Activated T-helper 9 cell treated with anti-CD3 and anti-CD28 coated beads, Interleukin-2, amount 50 U/mL, for 16 hours (primary cell): ENCODE results near the gene TBC1D1.

ENCODE experiments used
- DNase-seq: peaks from one replicate; pipeline ENCODE4 v3.0.0-alpha.2; 2020; ENCODE audit warnings: low read depth

The TBC1D1 gene

GRCh38 chr4:38149472-38149996 lies 258.6 kb downstream of the TBC1D1 start:
- no peak for DNase-seq

- no peak for DNase-seq
Observed at GRCh38 chr4:38149997-38150671, 259.2 kb downstream of the TBC1D1 start.

DNA sequence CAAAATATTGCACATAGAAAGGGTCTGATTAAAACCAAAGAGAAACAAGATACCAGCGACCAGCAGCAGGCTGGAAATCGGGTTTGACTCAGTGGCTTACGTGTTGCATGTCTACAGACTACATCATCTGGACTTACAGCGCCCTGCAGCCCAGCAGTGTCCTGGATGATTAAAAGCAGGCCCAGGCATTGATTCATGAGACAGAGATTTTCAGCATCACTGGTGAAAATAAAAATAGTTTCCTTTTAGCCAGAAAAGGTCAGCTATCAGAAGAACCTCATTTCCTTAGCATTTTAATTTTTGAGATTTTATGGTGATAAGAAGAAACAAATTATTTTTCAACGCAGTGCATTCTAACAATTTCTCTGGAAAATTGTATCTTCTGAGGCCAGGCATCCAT lies 259.9 kb downstream of the TBC1D1 start:
- DNase-seq = no peak

DNA sequence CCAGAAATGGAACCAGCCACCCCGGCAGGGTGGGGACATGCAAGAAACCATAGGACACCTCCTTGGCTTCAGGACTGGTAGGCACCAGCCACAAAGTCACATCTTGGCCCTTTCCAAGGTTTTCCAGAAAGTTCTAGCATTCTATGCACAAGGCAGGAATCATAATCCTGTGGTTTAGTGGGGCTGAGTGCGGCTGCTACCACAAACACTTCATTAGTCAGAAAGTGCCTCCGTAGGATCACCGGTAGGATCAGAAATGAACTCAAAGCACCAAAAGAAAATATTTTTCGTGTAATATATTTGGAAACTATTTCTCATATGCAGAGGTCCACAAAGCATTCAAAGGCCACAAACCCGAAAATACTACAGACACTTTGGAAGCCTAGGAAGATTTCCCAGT lies 261.0 kb downstream of the TBC1D1 start:
- no peak for DNase-seq

- no peak for DNase-seq
Observed at GRCh38 chr4:38152305-38152704, 261.4 kb downstream of the TBC1D1 start.

DNA sequence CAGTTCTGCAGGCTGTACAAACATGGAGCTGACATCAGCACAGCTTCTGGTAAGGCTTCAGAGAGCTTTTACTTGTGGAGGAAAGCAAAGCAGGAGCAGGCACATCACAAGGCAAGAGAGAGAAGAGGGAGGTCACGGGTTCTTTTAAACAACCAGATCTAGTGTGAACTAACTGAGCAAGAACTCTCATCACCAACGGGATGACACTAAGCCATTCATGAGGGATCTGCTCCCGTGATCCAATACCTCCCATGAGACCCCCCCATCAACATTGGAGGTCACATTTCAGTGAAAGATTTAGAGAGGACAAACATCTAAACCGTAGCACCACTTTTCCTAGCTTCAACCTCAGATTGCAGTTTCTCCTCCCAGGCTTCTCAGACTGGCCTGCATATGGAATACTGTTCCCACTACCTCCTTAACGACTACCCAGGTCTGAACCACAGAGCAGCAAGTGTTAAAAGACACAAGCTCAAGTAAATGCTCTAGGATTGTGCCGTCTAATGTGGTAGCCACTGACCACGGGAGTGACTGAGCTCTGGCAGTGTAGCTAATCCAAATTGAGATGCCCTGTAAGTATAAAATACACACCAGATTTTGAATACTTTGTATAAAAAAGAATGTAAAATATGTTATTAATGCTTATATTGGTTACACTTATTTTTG lies 262.0 kb downstream of the TBC1D1 start:
- DNase-seq = no peak

GRCh38 chr4:38153387-38153760 lies 262.5 kb downstream of the TBC1D1 start:
- no peak for DNase-seq

DNA sequence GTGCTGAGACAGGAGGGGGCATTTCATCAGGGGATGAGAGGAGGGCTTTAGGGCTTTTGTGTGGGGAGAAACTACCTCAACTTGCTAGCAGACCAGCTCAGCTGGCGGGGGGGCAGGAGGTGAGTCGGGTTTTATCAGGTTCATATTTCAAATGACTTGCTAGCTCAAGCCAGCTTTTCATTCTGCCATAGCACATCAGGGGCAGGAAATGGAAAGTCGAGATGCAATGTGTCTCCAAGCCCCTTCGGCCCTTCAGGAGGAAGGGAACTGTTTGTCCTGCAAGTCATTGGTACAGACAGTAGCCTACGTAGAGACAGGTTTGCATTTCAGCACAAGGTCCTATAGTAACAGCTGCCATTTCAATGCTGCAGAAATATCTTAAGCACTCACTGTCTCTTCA lies 263.4 kb downstream of the TBC1D1 start:
- DNase-seq = no peak

DNA sequence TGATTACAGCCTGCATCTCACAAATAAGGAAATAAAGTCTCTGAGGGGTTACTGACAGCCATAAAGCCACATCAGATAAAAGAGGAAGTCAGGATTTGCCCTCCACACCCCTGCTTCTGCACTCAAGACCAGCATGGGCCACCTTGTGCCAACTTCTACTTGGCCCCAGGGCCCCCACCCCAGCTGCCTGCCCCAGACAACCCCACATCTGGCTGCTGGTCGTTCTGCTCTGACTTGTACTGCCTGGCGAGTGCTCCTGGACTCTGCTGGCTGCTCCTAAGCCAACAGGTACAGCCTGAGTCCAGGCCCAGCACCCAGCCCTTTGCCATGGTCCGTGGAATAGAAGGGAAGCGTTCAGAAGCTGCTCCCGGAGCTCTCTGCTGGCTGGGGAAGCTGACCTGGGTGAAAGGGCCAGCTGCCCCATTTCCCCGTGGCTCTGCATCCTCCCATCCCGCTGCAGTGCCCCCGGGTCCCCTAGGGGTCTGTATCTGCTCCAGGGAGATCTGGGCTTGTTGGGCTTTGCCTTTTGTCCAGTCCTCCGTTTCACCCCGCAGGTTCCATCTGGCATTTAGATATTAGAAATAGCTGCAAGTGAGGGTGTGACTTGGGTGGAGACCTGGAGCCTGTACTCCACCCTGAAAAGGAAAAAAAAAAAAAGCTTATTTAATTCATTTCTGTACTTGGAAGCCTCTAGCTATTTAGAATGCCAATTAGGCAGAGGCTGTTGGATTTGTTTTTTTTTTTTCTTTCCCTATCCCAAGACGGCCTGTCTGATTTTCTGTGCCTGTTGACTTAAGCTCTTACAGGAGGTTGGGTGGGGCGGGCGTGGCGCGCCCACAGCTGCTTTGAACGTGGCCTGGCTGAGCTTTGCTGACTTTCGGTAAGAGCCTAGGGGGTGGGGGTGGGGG lies 264.1 kb downstream of the TBC1D1 start:
- DNase-seq = no peak

DNA sequence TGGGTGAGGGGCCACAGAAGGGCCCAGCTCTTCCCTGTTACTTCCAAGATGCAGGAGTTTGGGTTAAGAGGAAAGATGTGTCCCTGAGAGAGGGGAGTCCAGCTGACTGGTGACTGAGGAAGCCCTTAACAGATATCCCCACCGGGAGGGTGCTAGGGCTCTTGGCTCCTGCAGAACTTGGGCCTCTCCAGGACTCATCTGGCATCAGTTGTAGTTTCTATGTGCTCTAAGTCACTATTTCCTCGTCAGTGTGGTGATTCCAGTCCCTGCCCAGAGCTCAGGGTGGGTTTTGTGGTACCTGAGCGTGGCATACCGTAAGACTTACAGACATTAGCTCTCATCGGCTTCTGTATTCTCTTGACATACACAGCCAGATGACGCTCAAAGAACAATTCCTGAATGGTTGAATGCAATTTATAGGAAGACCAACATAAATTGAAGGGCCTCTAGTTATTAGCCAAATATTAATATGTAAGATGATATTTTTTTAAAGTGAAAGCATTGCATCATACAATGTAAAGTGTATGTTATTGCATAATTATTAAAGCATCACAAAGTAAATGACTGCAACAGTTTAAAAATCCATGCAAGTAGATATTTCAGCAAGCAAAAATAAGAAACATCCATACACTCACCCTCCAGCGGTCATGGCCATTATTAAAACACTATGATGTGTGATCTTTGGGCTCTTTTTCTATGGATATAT lies 264.9 kb downstream of the TBC1D1 start:
- DNase-seq = no peak

DNA sequence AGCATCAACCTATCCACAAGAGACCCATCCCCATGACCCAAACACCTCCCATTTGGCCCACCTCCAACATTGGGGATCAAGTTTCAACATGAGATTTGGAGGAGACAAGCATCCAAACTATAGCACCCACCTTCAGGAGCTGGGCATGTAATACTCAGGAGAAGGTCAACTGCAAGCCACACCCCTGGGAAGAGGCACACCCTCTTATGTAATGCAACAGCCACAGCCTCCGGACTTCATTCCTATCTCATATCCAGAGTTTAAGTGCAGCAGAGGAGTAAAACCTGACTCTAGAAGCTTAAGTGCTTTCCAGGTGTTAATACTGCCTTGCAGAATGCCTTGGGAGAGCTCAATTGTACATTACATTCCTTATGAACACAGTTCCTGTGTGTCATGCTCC lies 266.7 kb downstream of the TBC1D1 start:
- DNase-seq = no peak

- DNase-seq = peak; percentile 27
Observed at GRCh38 chr4:38160487-38161207, 269.8 kb downstream of the TBC1D1 start.

GRCh38 chr4:38161208-38162113 lies 270.6 kb downstream of the TBC1D1 start:
- DNase-seq = no peak

DNA sequence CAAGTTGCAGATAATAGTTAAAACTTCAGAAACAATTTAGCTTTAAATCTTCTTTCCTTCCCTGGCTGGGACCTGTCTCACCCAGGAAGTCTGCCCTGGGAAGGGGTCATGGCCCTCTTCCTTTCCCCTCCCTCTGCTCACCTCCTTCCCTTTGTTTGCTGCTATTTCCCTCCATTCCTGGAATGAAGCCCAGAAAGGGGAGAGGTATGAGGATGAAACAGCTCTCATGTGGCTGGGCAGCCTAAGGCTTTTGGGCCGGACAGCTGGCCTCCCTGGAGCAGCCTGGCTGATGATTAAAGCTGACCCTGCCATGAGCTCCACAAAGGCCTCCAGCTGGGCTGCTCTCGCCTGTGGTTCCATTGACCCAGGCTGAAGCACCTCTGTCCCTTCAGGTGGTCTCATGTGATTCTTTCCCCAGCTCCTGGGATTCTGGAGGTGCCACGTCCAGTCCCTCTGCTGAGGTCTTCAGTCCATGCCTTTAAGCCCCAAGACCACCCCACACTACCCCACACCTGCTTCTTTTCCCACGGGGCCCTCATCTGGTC lies 271.4 kb downstream of the TBC1D1 start:
- DNase-seq = no peak

DNA sequence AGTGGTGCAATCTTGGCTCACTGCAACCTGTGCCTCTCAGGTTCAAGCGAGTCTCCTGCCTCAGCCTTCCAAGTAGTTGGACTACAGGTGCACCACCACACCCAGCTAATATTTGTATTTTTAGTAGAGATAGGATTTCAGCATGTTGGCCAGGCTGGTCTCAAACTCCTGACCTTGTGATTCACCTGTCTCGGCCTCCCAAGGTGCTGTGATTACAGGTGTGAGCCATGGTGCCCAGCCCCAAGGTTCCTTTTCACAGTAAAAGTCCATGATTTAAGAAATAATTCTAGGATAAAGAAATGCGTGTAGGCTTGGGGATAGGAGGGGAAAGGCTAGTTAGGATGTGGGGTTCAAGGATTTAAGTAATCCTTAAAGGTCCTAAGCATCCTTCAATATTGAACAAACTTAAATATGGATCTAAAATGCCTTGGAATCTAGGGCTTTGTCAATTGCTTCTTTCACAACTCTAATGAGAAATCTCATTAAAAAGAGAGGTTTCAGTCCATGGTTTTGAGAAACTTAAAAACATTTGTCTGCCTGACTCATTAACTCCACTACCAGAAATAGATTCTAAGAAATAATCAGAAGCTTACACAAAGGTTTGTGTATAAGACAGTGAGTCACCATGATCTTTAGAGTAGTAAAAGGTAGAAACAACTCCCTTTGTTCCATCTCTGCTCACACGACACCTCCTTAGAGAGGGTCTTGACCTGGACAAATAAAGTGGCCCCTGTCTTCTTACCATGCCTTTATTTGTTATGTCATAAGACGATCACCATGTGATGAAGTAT lies 272.5 kb downstream of the TBC1D1 start:
- DNase-seq = no peak

- no peak for DNase-seq
Observed at GRCh38 chr4:38164346-38164745, 273.5 kb downstream of the TBC1D1 start.

- DNase-seq = no peak
Observed at GRCh38 chr4:38166082-38166481, 275.2 kb downstream of the TBC1D1 start.

GRCh38 chr4:38166768-38167167 lies 275.9 kb downstream of the TBC1D1 start:
- DNase-seq = no peak

DNA sequence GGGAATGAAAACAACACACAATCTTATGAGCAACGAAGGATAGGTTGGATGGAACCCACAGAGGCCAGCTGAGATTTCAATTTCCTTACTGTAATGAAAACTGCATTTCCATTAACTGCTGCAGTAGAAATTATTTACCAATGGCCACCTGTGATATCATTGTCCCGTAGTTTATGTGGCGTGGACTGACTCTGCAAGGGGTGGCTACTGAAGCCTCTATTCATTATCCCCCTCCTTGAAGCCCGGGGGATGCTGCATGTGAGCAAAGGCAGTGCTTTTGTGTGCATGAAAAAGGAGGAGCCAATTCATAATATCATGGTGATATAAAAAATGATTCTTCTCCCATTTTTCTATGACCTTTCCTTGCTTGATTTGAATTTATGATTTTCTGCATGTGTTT lies 277.1 kb downstream of the TBC1D1 start:
- no peak for DNase-seq
